Muscle of leg (tissue), 11 donors: Measurements from ENCODE around the gene DMGDH. TPM values are rescaled to one million over a fixed set of nuclear protein-coding genes. Genes with fewer than 3 reads are reported as not detected.

Experiments used
- DNase-seq: peaks from one replicate; pipeline ENCODE4 v3.0.0; 2013
- H3K27ac ChIP-seq: one replicate; pipeline ENCODE4 v1.5.1; 2013; ENCODE audit warnings: mild to moderate bottlenecking, low read length, control low read depth
- H3K27me3 ChIP-seq: one replicate; pipeline ENCODE4 v1.6.1; 2013; ENCODE audit warnings: low read length; ENCODE audit not compliant: control insufficient read depth, insufficient read depth
- H3K36me3 ChIP-seq: one replicate; pipeline ENCODE4 v1.6.1; 2013; ENCODE audit warnings: low read length; ENCODE audit not compliant: control insufficient read depth, insufficient read depth
- H3K4me1 ChIP-seq: one replicate; pipeline ENCODE4 v1.6.1; 2013; ENCODE audit warnings: low read length; ENCODE audit not compliant: control insufficient read depth, insufficient read depth
- H3K4me3 ChIP-seq: one replicate; pipeline ENCODE4 v1.5.1; 2013; ENCODE audit warnings: low read length, control low read depth
- H3K9me3 ChIP-seq: replicated peaks from 2 replicates; pipeline ENCODE4 v1.6.1; 2013; ENCODE audit warnings: low read depth, low read length; ENCODE audit not compliant: control insufficient read depth
- WGBS: methylation state at CpG from one replicate; pipeline ENCODE4 v1.1.5; 2013; ENCODE audit warnings: missing lambda C conversion rate; ENCODE audit not compliant: insufficient coverage; 5-methylcytosine and 5-hydroxymethylcytosine counted together
- polyA plus RNA-seq, 8 donors: library from polyadenylated mRNA; unstranded; fragments of 120-200 nt; gene quantifications; one replicate each; pipeline versions ENCODE4 v1.2.1 to v1.2.3, GENCODE V29; 2013; ENCODE audit warnings: inconsistent platforms in 1 of 8, low replicate concordance in 1 of 8; ENCODE audit not compliant: insufficient read length in 8 of 8, insufficient read depth in 1 of 8
- total RNA-seq: library from RNA; stranded (reverse); fragments of 120-200 nt; gene quantifications from one replicate; pipeline ENCODE4 v1.2.4, GENCODE V29; 2013

Gene DMGDH
- total and polyA plus RNA-seq, 9 donors = 1.4 to 2.9 (median 2.1) TPM

DNA sequence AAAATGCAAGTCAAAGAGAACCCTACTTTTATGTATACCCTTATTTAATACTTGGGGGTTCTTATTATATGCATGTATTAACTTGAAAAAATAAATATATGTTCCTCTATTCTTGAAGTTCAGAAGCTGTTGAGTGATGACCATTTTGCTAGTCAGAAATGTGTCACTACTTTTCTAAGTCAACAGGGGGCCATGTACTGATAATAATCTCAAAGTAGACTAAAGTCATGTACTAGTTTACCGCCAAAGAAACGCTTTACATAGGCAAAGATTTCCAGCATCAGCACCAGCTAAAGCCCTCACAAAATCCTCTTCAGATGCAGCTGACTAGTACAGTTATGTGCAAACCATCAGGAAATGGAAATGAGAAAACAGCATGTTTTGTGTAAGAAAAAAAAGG lies 36.4 kb upstream of the DMGDH start:
- Histone ChIP-seq H3K36me3 (no peaks in the 10 kb centered on the region), H3K4me3 (no peak overlapping the region), H3K9me3 (no peaks in the 10 kb centered on the region), H3K4me1 (no peaks in the 10 kb centered on the region), H3K27me3 (peaks cover 18% of the 10 kb centered on the region), H3K27ac (no peak overlapping the region)
- WGBS = no CpG with 5 or more reads among the region's 2 CpGs
- DNase-seq = no peak

DNA sequence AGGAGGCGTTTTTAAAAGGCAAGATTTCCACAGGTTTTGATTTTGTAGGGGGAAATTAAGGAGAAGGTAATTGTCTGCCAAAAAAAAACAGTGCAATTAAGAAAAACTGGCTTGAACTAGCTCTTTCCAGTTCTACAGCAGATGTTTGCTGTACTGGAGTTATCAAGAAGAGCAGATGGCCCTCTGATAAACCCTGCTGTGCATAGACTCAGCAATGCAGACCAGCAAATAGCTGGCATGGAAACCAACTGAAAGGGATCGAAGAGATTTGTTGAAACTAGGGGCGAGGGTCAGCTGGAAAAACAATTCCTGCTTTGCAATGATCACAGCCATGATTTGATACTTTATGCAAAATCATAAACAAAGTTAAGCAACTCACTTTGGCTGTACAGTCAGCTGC lies 24.3 kb upstream of the DMGDH start:
- 20% methylated on average over 1 of the region's 3 CpGs for WGBS
- H3K4me3 ChIP-seq = no peak overlapping the region
- H3K36me3 ChIP-seq = no peaks in the 10 kb centered on the region
- H3K27ac ChIP-seq = no peak overlapping the region
- no peaks in the 10 kb centered on the region for H3K27me3 ChIP-seq
- H3K9me3 ChIP-seq = no peaks in the 10 kb centered on the region
- DNase-seq = no peak
- no peaks in the 10 kb centered on the region for H3K4me1 ChIP-seq

DNA sequence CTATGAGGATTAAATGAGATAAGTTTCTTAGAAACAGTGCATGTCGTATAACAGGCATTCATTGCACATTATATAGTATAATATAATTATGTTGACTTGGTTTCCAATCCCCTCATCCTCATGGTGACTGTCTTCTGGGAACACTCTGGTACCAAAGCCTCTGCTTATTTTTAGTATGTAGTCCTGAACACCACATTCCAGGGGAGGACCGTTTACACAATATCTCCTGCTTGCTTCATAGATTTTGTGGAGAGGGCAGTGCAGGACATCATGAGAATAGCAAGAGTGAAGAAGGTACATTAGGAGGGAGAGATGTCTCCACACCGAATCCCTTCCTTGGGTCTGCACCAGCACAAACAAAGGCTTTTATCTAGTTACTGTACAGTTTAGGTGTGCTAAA lies 21.6 kb upstream of the DMGDH start:
- no peaks in the 10 kb centered on the region for H3K9me3 ChIP-seq
- no peaks in the 10 kb centered on the region for H3K27me3 ChIP-seq
- no peak overlapping the region for H3K4me3 ChIP-seq
- no peak overlapping the region for H3K27ac ChIP-seq
- no peak for DNase-seq
- no peaks in the 10 kb centered on the region for H3K4me1 ChIP-seq
- H3K36me3 ChIP-seq = no peaks in the 10 kb centered on the region
- whole genome bisulfite sequencing = no CpG with 5 or more reads among the region's 3 CpGs

DNA sequence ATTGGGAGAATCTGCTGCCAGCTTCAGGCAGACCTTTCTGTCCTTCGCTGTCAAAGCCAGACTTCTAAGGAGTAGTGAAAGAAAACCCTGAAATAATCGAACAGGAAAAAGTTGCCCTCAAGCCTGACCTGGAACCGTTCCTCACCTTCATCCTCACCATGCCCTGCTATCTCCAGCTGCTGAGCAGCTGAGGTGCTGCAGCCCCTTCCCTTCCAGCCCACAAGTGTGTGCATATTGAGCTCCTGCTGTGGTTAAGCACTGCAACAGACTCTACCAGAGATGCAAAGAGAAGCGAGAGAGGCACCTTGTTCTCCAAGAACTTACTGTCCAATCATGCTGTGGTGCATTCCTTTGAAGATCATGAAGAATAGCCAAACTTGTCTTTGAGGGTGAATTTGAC lies 19.0 kb upstream of the DMGDH start:
- H3K27me3 ChIP-seq = no peaks in the 10 kb centered on the region
- no CpG with 5 or more reads among the region's 4 CpGs for WGBS
- no peak for DNase-seq
- no peaks in the 10 kb centered on the region for H3K36me3 ChIP-seq
- H3K9me3 ChIP-seq = no peaks in the 10 kb centered on the region
- no peaks in the 10 kb centered on the region for H3K4me1 ChIP-seq
- H3K27ac ChIP-seq = no peak overlapping the region
- H3K4me3 ChIP-seq = no peak overlapping the region

DNA sequence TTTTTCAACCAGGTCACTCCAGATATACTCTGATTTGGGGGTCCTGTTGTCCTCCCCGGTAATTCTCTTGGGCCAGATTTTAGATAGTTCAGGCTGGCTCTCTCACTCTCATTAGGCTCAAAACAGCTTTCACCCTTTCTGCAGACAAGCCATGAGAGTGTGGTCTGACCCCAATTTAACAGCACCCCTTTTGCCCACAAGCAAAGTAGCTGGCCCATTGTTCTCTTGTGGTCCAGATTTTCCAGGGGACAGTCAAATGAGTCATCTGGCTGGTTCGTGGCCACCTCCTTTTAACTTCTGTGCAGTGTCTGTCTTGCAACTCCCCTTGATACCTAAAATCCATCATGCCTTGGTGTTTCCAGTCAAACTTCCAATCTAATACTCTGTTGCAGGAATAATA lies 16.6 kb upstream of the DMGDH start:
- Histone ChIP-seq H3K27ac (no peak overlapping the region), H3K36me3 (no peaks in the 10 kb centered on the region), H3K27me3 (no peaks in the 10 kb centered on the region), H3K4me1 (no peaks in the 10 kb centered on the region), H3K4me3 (no peak overlapping the region), H3K9me3 (no peaks in the 10 kb centered on the region)
- WGBS = 78% methylated on average over 2 of the region's 2 CpGs
- no peak for DNase-seq

DNA sequence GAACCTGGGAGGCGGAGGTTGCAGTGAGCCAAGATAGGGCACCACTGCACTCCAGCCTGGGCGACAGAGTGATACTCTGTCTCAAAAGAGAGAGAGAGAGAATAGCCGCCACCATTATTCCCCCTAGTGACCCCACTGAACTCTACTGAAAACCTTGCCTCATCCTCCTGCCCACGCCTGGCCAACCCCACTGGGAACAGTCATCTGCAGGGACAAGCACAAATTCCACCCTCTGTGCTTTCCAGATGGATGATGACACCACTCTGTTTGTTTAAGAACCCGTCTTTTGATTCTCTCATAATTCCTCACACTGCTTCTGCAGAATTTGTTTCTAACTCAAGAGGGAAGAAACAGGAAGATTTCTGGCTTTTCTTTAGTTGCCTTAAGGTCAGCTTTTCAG lies 12.3 kb upstream of the DMGDH start:
- H3K36me3 ChIP-seq = no peaks in the 10 kb centered on the region
- H3K4me1 ChIP-seq = no peaks in the 10 kb centered on the region
- no peaks in the 10 kb centered on the region for H3K27me3 ChIP-seq
- no peak overlapping the region for H3K4me3 ChIP-seq
- no peak overlapping the region for H3K27ac ChIP-seq
- WGBS = 94% methylated on average over 3 of the region's 5 CpGs
- H3K9me3 ChIP-seq = no peaks in the 10 kb centered on the region
- DNase-seq = no peak

DNA sequence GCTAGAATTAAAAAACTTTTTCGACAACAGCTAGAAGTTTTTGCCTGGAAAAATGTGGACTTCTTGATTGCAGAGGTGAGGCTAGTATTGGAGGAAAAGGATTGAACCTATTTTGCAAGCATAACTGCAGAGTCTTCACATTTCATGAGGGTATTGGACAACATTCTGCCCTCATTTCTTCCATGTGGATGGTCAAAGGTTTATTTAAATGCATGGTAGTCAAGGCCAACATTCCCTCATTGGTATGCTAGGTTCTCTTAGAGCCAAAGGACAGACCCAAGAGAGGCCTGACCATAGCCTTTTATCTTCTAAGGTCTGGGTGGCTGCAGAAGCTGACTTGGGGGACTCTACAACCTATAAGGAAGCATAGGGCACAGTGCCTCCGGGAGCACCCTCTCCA lies 11.3 kb upstream of the DMGDH start:
- Histone ChIP-seq H3K9me3 (no peaks in the 10 kb centered on the region), H3K4me3 (no peak overlapping the region), H3K4me1 (no peaks in the 10 kb centered on the region), H3K27ac (no peak overlapping the region), H3K36me3 (no peaks in the 10 kb centered on the region), H3K27me3 (no peaks in the 10 kb centered on the region)
- WGBS = 100% methylated on average over 1 of the region's 2 CpGs
- DNase-seq = no peak

DNA sequence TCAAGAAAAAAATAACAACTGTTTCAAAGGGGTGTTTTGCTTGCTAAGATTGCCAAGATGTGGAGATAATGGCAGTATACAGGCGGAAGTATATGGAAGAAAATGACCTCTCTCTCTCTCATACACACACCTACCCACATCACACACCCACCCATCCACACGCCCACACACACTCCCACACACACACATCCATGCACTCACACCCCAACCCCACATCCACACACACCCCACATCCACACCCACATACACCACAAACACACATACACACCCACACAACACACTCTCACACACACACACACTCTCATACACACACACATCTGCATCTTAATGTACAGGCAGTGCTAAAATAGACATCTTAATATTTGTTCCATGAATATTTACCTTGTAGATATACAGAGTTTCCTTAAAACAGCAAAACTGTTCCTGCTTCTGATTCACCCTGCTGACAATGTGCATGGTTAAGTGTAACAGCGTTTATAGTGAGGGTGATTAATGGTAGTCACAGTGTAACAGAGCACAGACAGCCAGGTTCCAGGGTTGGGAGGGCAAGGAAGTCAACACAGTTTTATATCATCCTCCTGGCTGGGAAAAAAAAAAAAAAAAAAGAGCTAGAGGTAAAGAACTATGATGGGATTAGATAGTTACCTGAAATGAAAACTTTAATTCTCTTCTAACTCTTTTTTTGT lies 8.3 kb upstream of the DMGDH start:
- no peaks in the 10 kb centered on the region for H3K36me3 ChIP-seq
- no peak overlapping the region for H3K4me3 ChIP-seq
- no peak for DNase-seq
- H3K27ac ChIP-seq = no peak overlapping the region
- peaks cover 6% of the 10 kb centered on the region for H3K9me3 ChIP-seq
- H3K27me3 ChIP-seq = no peaks in the 10 kb centered on the region
- H3K4me1 ChIP-seq = no peaks in the 10 kb centered on the region
- 0% methylated on average over 1 of the region's 3 CpGs for WGBS

DNA sequence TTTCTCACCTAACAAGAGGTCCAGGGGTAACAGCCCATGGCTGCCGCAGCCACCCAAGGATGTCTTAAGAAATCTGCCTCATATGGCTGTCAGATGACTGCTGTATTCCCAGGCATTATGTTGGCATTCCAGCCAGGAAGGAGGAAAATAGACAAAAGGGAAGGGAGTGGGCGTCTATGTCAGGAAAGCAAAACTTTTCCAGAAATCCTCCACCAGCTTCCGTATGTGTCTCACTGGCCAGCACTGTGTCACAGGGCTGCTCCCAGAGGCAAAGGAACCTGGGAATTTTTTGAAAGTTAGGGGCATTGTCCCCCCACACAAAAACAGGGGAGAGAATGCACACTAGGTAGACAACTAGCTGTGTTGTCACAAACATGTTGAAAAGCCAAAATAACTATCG lies 7.3 kb upstream of the DMGDH start:
- Histone ChIP-seq H3K4me3 (no peak overlapping the region), H3K27ac (no peak overlapping the region), H3K9me3 (peaks cover 6% of the 10 kb centered on the region), H3K36me3 (no peaks in the 10 kb centered on the region), H3K4me1 (no peaks in the 10 kb centered on the region), H3K27me3 (no peaks in the 10 kb centered on the region)
- DNase-seq = peak; percentile 17
- WGBS = no CpG with 5 or more reads among the region's 4 CpGs

DNA sequence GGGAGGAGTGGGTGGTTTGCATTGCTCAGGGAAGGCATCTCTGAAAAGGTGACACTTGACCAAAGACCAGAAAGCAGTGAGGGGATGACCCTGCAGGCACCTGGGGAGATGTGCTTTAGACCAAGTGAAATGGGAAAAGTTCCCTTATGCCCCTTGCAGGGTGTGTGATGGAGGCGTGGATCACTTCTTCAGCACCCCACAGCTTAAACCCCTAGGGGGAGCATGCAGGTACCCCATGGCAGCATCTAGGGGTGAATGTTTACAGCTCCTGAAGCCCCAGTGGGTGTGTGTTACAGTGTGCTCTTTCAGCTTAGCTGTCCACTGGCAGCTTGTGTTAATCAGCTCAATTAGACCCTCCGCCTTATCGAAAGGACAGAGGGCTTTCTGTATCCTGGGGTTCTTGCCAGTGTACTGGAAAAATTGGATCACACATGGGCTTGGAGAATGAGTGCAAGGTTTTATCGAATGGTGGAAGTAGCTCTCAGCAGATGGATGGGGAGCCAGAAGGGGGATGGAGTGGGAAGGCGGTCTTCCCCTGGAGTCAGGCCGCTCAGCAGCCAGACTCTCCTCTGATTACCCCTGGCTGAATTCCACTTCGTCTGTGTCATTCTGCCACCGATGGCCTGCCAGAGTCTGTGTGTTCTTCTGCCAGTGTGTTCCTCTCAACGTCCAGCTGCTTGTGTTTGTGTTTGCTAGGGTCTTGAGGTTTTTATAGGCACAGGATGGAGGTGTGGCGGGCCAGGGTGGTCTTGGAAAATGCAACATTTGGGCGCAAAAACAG lies 6.4 kb upstream of the DMGDH start:
- H3K4me3 ChIP-seq = no peak overlapping the region
- WGBS = 87% methylated on average over 5 of the region's 11 CpGs
- no peak overlapping the region for H3K27ac ChIP-seq

More for the DNA sequence above, 6.4 kb upstream of the DMGDH start:
- Histone ChIP-seq H3K36me3 (no peaks in the 10 kb centered on the region), H3K27me3 (no peaks in the 10 kb centered on the region), H3K4me1 (no peaks in the 10 kb centered on the region), H3K9me3 (peaks cover 6% of the 10 kb centered on the region)
- no peak for DNase-seq
